CD4-positive, alpha-beta T cell treated with Interleukin-4 for 1 hour (primary cell): ENCODE results near the gene SND1.

Experiments
- DNase-seq, 2 donors: peaks; one replicate each; pipeline ENCODE4 v3.0.0-alpha.2; 2020 to 2022

SND1 gene

GRCh38 chr7:127736511-127736910 lies 84.5 kb downstream of the SND1 start:
- no peak for DNase-seq

DNA sequence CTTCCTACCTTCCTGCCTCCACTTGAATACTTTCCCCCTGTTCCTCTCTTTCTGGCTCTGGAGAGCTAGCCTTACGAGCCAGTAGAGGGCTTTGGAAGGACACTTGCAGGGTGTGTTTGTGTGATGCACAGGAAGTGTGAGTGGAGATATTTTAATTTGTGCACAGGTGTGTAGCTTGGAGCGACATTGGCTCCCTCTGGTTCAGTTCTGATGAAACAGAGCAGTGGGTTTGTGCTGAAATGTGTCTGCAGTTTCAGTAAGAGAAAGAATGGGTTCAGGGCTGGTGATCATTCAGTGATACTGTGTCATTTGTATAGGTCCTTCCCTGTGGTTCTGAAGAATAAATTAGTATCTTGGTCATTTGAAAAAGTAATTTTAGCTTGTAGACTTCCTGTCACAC lies 86.9 kb downstream of the SND1 start:
- no peak for DNase-seq

- DNase-seq: no peak
These were observed 89.9 kb downstream of the SND1 start for GRCh38 chr7:127741764-127742375.

- DNase-seq: no peak
These were observed 93.5 kb downstream of the SND1 start for GRCh38 chr7:127745445-127745844.

GRCh38 chr7:127751062-127751461 lies 99.1 kb downstream of the SND1 start:
- DNase-seq: no peak

DNA sequence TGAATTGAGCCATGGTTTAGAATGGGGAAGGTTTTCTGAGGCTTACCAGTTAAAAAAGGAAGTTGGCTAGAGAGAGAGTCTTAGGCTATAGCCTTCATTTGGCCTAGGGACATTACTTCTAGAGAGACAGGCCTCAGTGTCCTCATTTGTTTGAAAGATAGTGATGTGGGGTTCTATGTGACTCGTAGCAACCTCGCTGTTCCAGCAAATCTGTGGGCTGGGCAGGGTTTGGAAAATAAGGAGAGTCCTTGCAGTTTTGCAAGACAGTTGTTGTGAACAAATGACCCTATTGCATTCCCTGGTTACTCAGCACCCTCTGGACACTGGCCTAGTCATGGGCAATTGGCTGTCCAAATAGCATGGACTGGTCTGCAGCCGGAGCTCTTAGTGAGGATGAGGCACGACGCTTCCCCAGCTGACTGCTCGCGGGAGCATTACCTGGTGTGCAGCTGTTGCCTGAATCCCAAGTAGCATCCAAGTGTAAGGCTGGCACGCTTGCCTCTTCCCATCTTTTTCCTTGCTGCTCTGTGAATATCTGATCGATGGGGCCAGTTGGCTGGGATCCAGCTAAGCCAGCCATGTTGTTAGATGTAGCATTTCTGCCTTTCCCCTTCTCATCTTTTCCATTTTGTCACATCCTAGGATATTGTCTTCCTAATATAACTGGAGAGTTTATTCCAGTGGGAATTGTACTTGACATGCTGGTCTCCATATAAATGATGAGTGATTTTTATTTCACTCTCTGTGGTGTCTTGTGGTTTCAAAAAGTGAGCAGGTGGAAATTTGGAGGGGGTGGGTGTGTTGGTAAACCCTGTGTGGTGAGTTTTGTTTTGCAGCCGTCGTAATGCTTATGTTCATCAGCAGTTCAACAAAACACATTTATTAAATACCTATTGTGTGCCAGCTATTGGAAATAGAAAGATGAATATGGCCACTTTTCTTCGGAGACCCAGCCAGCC lies 99.8 kb downstream of the SND1 start:
- DNase-seq: no peak

GRCh38 chr7:127752829-127753228 lies 100.8 kb downstream of the SND1 start:
- DNase-seq: no peak

GRCh38 chr7:127754457-127754856 lies 102.5 kb downstream of the SND1 start:
- DNase-seq: no peak

DNA sequence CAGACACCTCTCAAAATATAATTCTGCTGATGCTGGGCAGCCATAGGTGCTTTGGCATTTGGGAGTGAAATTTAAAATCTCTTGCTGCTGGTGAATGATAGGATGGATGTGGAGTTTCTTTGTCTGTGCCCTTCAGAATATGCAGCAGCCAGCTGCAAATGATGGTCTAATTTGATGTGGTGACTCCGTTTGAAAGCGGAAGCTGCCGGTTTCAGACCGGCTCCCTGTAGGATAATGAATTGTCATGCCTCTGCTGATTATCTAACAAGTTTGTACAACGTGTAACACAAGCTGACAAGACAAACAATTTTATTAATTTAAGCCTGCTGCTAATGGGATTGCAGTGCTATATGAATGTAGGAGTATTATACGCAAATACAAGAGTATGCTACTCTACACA lies 103.5 kb downstream of the SND1 start:
- DNase-seq: no peak

DNA sequence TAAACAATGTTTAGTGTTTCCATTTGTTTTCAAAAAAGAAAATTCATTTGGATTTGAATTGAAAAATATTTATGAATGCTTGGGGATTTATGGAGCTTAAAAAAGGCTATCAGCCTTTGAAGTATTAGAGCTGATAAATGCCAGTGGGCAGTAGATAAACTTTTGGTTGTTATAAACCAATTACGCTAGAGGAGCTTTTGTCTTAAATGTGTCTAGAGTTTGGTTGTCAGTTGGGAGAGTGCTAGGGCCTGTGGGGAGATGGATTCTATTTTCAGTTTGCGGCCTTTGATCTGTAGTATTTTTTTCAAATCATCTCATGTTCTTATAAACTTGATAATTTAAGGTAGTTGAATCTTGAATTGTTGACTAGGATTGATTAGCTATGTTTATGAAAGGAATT lies 104.0 kb downstream of the SND1 start:
- DNase-seq: no peak

GRCh38 chr7:127758105-127758504 lies 106.1 kb downstream of the SND1 start:
- DNase-seq: no peak

GRCh38 chr7:127758845-127759244 lies 106.9 kb downstream of the SND1 start:
- no peak for DNase-seq

DNA sequence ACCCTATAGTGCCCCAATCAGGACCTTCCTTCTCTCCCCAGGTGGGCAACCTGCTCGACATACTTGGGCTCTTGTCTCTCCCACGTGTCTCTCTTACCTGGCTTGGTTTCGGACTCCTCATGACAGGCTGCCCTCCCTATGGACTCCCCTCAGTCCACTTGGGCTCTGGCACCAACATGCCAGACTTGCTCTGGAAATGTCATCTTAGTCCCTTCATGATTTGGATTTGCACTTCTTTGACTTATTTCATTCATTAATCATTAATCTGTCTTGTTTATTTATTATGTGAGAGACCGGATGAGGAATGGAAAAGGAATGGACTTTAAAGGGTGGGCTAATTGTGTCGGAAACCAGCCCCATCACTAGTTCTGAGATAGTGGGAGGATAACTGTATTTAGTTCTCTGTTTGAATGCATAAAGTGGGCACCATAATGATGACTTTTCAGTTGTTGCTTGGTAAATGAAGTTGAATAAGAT lies 108.0 kb downstream of the SND1 start:
- no peak for DNase-seq

- no peak for DNase-seq
These were observed 108.5 kb downstream of the SND1 start for GRCh38 chr7:127760436-127761031.

DNA sequence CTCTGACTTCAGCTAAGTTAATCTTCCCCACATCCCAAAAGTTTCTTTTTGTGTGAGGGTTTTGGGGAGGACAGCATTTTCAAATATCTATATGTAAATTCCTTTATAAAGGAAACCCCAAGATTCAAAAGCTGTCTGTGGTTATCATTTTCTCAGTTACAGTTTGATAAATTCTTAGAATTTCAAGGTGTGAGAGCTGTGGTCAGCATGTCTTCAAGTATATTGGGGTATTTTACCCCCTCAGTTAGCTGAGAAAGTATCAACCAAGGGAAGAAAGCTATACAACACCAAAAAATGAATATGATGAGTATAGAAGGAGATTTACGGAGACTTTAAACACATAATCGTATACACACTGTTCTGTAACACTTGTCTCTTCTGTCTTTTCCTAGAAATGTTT lies 109.2 kb downstream of the SND1 start:
- DNase-seq: peak in 1 of 2 donors; percentile 33

GRCh38 chr7:127764681-127765080 lies 112.7 kb downstream of the SND1 start:
- no peak for DNase-seq

- DNase-seq: no peak
These were observed 113.2 kb downstream of the SND1 start for GRCh38 chr7:127765150-127765549.

GRCh38 chr7:127766831-127767459 lies 115.0 kb downstream of the SND1 start:
- DNase-seq: peak in 1 of 2 donors; percentile 14

DNA sequence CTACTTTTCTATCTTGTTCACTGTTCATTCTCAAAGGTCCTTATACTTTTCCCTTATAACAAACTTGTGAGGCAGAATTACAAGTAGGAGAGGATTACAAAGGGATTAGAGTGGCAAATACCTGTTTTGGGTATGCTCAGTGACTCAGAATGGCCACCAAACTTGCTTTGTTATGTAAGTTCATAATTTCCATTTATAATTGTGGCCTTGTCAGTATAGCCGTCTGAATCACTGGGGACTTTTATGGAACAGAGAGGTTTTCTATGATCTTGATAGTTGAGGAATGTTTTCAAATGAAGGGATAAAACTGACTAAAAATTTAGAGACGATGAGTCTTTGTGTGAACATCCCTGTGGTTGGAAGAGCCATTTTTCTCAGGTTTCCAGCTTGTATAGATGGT lies 116.2 kb downstream of the SND1 start:
- DNase-seq: no peak

DNA sequence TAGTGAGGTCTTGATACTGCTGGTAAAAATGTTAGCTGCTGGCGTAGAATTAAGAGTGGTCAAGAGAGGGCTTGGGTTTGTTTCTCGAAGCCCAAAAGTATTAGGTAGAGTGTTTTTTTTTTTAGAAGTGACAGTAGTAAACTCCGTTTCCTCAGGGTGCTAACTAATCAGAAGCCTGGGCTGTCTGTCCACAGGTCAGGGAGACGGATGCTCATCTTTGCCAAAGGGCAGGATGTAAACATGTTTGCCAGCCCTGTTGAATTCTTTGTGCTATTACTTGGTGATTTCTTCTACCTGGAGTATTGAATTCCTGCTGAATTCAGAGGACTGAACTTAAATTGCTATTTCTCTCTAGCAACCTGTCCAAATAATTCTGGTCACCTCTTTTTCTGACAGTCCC lies 117.1 kb downstream of the SND1 start:
- no peak for DNase-seq

GRCh38 chr7:127769696-127770400 lies 117.9 kb downstream of the SND1 start:
- DNase-seq: no peak

DNA sequence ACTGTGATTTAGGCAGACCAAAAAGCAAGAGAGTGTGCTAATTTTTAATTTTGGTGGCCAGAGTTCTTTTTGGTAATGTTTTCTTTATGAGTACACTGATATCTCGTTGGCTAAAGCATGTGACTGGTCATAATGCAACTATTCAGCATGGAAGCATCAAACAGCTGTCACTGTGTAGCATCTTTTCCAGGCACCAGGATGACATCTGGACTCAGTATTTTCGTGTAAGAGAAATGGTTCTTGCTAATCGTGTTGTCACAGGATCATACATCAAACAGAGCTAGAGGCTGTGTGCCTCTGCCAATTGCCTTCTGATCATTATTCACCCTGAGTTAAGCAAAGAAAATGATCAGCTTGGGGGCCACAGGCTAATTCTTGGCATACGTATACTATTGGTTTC lies 118.9 kb downstream of the SND1 start:
- no peak for DNase-seq

GRCh38 chr7:127771707-127772106 lies 119.7 kb downstream of the SND1 start:
- no peak for DNase-seq
